Endothelial cell (in vitro differentiated cells): ENCODE measurements around the gene MEA1. TPM values are rescaled to one million over a fixed set of nuclear protein-coding genes. Genes with fewer than 3 reads are reported as not detected.

Experiments used
- DNase-seq: peaks from one replicate; pipeline ENCODE4 v3.0.0; 2021; ENCODE audit warnings: low spot score
- H3K27ac Mint-ChIP-seq: one replicate; pipeline ENCODE4 v1.8.0; 2021; ENCODE audit warnings: mixed read lengths, inconsistent platforms; ENCODE audit not compliant: unreplicated experiment
- H3K27me3 Mint-ChIP-seq: one replicate; pipeline ENCODE4 v1.8.0; 2021; ENCODE audit warnings: mild to moderate bottlenecking, moderate library complexity, mixed read lengths, inconsistent platforms; ENCODE audit not compliant: unreplicated experiment
- H3K36me3 Mint-ChIP-seq: one replicate; pipeline ENCODE4 v1.8.0; 2021; ENCODE audit warnings: mild to moderate bottlenecking, low read depth, mixed read lengths, inconsistent platforms; ENCODE audit not compliant: unreplicated experiment
- H3K4me1 Mint-ChIP-seq: one replicate; pipeline ENCODE4 v1.8.0; 2021; ENCODE audit warnings: mild to moderate bottlenecking, mixed read lengths, inconsistent platforms; ENCODE audit not compliant: unreplicated experiment
- H3K4me3 Mint-ChIP-seq: one replicate; pipeline ENCODE4 v1.8.0; 2021; ENCODE audit warnings: mild to moderate bottlenecking, mixed read lengths, inconsistent platforms; ENCODE audit not compliant: unreplicated experiment
- H3K9me3 Mint-ChIP-seq: one replicate; pipeline ENCODE4 v1.8.0; 2021; ENCODE audit warnings: mixed read lengths, inconsistent platforms; ENCODE audit not compliant: unreplicated experiment
- CTCF ChIP-seq: fragments of 200-600 bp; sonication (generic); IDR thresholded peaks from one replicate; pipeline ENCODE4 v1.5.0; 2021; ENCODE audit warnings: antibody characterized with exemption; ENCODE audit not compliant: unreplicated experiment
- total RNA-seq: library from RNA; stranded (reverse); fragmentation: NEBNext Ultra II Directional; extraction: Animal tissue kit (Norgen Biotek cat#: 25700); gene quantifications from one replicate; pipeline ENCODE4 v1.2.1, GENCODE V29; 2021; ENCODE audit not compliant: unreplicated experiment

MEA1 gene
- total RNA-seq, 1 donor from 2014 or later, result 61.0 TPM

GRCh38 chr6:43035495-43036194, 21.9 kb upstream of the MEA1 start:
- Mint-ChIP-seq H3K4me1 (no peaks in the 10 kb centered on the region), H3K9me3 (no peaks in the 10 kb centered on the region), H3K27ac (no peak overlapping the region), H3K36me3 (peaks cover 29% of the 10 kb centered on the region), H3K27me3 (no peaks in the 10 kb centered on the region), H3K4me3 (no peak overlapping the region)
- TF ChIP-seq CTCF, result no peak
- DNase-seq, result no peak

GRCh38 chr6:43034190-43034525, 20.4 kb upstream of the MEA1 start:
- Mint-ChIP-seq H3K9me3 (no peaks in the 10 kb centered on the region), H3K27ac (no peak overlapping the region), H3K4me1 (no peaks in the 10 kb centered on the region), H3K4me3 (no peak overlapping the region), H3K36me3 (peaks cover 38% of the 10 kb centered on the region), H3K27me3 (no peaks in the 10 kb centered on the region)
- DNase-seq, result no peak
- no peak for TF ChIP-seq CTCF

GRCh38 chr6:43033496-43034189, 19.9 kb upstream of the MEA1 start:
- H3K4me3 Mint-ChIP-seq, result peak overlapping the region; percentile 53
- no peaks in the 10 kb centered on the region for H3K27me3 Mint-ChIP-seq
- H3K9me3 Mint-ChIP-seq, result no peaks in the 10 kb centered on the region
- TF ChIP-seq CTCF, result no peak
- peaks cover 37% of the 10 kb centered on the region for H3K36me3 Mint-ChIP-seq
- DNase-seq, result no peak
- no peaks in the 10 kb centered on the region for H3K4me1 Mint-ChIP-seq
- H3K27ac Mint-ChIP-seq, result peak overlapping the region; percentile 16

GRCh38 chr6:43032326-43032725, 18.6 kb upstream of the MEA1 start:
- no peaks in the 10 kb centered on the region for H3K27me3 Mint-ChIP-seq
- no peak for DNase-seq
- no peak overlapping the region for H3K4me3 Mint-ChIP-seq
- no peaks in the 10 kb centered on the region for H3K9me3 Mint-ChIP-seq
- TF ChIP-seq CTCF, result no peak
- H3K4me1 Mint-ChIP-seq, result no peaks in the 10 kb centered on the region
- H3K36me3 Mint-ChIP-seq, result peaks cover 34% of the 10 kb centered on the region
- H3K27ac Mint-ChIP-seq, result no peak overlapping the region

GRCh38 chr6:43029120-43029519, 15.4 kb upstream of the MEA1 start:
- DNase-seq, result no peak
- no peak overlapping the region for H3K4me3 Mint-ChIP-seq
- peaks cover under 1% of the 10 kb centered on the region for H3K4me1 Mint-ChIP-seq
- peaks cover 46% of the 10 kb centered on the region for H3K36me3 Mint-ChIP-seq
- H3K9me3 Mint-ChIP-seq, result no peaks in the 10 kb centered on the region
- no peak for TF ChIP-seq CTCF
- H3K27ac Mint-ChIP-seq, result no peak overlapping the region
- H3K27me3 Mint-ChIP-seq, result peaks cover 2% of the 10 kb centered on the region
